Activated B cell treated with CpG ODN at 0.5 μM for 24 hours (primary cell): ENCODE results near the gene MET. TPM values are rescaled to one million over a fixed set of nuclear protein-coding genes. Genes with fewer than 3 reads are reported as not detected.

Experiments
- ATAC-seq: fragments of 200-7000 bp; cut with Tn5 transposase; one replicate; pipeline ENCODE4 v1.10.0; 2021; ENCODE audit warnings: low read depth, mild to moderate bottlenecking, moderate library complexity
- CTCF ChIA-PET: fragments of 350-600 bp; sonication (Branson Sonifier 250); formaldehyde crosslinking; loops from one replicate; lab custom pipeline; 2021; ENCODE audit warnings: antibody characterized with exemption; lab: Charles Lee
- POLR2A ChIA-PET: fragments of 350-600 bp; sonication (Branson Sonifier 250); formaldehyde crosslinking; loops from one replicate; lab custom pipeline; 2021; ENCODE audit warnings: antibody characterized with exemption; lab: Charles Lee
- DNase-seq: peaks from one replicate; pipeline ENCODE4 v3.0.0; 2022
- H3K27ac Mint-ChIP-seq: one replicate; pipeline ENCODE4 v1.8.0; 2020; ENCODE audit warnings: mixed read lengths
- H3K27me3 Mint-ChIP-seq: one replicate; pipeline ENCODE4 v1.8.0; 2021; ENCODE audit warnings: mixed read lengths
- H3K36me3 Mint-ChIP-seq: one replicate; pipeline ENCODE4 v1.8.0; 2021; ENCODE audit warnings: low read depth, mixed read lengths
- H3K4me1 Mint-ChIP-seq: one replicate; pipeline ENCODE4 v1.8.0; 2021; ENCODE audit warnings: mixed read lengths
- H3K4me3 Mint-ChIP-seq: one replicate; pipeline ENCODE4 v1.8.0; 2020; ENCODE audit warnings: mild to moderate bottlenecking, mixed read lengths
- H3K9me3 Mint-ChIP-seq: one replicate; pipeline ENCODE4 v1.8.0; 2020; ENCODE audit warnings: mixed read lengths
- intact Hi-C: fragments of 100-400 bp; cut with micrococcal nuclease; formaldehyde crosslinking; loops from one replicate; pipeline ENCODE4 v1.15.1; 2024
- total RNA-seq: library from RNA; stranded (reverse); gene quantifications from 2 replicates; pipeline ENCODE4 v1.2.3, GENCODE V29; 2022
- TF ChIP-seq, protein P1 (sequence below): fragments of 200-600 bp; IDR thresholded peaks from one replicate; pipeline ENCODE4 v1.8.0; 2022; ENCODE audit warnings: antibody characterized with exemption, mild to moderate bottlenecking

The MET gene
- total RNA-seq, 1 donor from 2014 or later: 1.1 TPM

DNA sequence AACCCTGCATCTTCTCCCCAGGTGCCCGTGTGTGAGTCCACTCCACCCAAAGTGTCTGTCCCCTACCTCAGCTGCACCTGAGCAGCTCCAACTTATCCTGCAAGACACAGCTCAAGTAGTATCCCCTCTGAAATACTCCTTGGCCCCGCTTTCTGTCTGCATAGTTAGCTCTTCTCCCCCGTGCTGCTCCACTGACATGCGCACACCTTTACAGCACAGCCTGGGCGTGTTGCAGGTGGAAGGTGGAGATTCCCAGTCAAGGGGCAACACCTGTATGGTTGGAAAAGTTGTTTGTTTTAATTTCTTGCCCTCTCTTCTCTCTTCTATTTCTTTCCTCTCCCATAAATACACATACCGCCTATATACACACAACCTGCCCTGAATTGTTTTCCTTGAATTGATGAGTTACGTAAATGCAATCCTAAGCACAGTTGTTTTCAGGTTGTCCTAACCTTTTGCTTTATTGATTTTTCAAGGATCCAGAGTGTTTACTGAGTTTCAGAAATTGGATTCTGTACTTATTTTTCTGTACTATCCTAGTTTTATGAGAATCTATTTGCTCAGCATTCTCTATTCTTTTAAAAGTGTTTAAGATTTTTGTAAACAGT lies 14.9 kb downstream of the MET start:
- no peak for DNase-seq
- Mint-ChIP-seq H3K4me1 (peaks cover 17% of the 10 kb centered on the region), H3K9me3 (peaks cover 3% of the 10 kb centered on the region), H3K27me3 (peaks cover 51% of the 10 kb centered on the region), H3K36me3 (no peaks in the 10 kb centered on the region), H3K4me3 (no peak overlapping the region), H3K27ac (no peak overlapping the region)
- intact Hi-C loops: no loop called here
- TF ChIP-seq, protein P1, sequence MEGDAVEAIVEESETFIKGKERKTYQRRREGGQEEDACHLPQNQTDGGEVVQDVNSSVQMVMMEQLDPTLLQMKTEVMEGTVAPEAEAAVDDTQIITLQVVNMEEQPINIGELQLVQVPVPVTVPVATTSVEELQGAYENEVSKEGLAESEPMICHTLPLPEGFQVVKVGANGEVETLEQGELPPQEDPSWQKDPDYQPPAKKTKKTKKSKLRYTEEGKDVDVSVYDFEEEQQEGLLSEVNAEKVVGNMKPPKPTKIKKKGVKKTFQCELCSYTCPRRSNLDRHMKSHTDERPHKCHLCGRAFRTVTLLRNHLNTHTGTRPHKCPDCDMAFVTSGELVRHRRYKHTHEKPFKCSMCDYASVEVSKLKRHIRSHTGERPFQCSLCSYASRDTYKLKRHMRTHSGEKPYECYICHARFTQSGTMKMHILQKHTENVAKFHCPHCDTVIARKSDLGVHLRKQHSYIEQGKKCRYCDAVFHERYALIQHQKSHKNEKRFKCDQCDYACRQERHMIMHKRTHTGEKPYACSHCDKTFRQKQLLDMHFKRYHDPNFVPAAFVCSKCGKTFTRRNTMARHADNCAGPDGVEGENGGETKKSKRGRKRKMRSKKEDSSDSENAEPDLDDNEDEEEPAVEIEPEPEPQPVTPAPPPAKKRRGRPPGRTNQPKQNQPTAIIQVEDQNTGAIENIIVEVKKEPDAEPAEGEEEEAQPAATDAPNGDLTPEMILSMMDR: no peak
- POLR2A ChIA-PET: no interaction called here
- CTCF ChIA-PET: no interaction called here
- ATAC-seq: no peak

- intact Hi-C loops: no loop called here
- TF ChIP-seq, protein P1: no peak
- Mint-ChIP-seq H3K4me3 (no peak overlapping the region), H3K36me3 (no peaks in the 10 kb centered on the region), H3K27me3 (peaks cover 46% of the 10 kb centered on the region), H3K9me3 (peaks cover 3% of the 10 kb centered on the region), H3K27ac (no peak overlapping the region), H3K4me1 (peaks cover 24% of the 10 kb centered on the region)
- CTCF ChIA-PET: no interaction called here
- ATAC-seq (no peak), DNase-seq (no peak)
- POLR2A ChIA-PET: no interaction called here
Observed at GRCh38 chr7:116687801-116688201, 15.8 kb downstream of the MET start.

- Mint-ChIP-seq H3K27ac (no peak overlapping the region), H3K4me3 (no peak overlapping the region), H3K36me3 (no peaks in the 10 kb centered on the region), H3K9me3 (no peaks in the 10 kb centered on the region), H3K27me3 (peaks cover 32% of the 10 kb centered on the region), H3K4me1 (peaks cover 21% of the 10 kb centered on the region)
- CTCF ChIA-PET: interaction anchor here (1.0 kb wide), 1 partner anchor 118 kb away, joined by 4 read pairs; no protein-coding TSS in a partner anchor
- POLR2A ChIA-PET: no interaction called here
- ATAC-seq (peak; percentile 21), DNase-seq (no peak)
- TF ChIP-seq, protein P1: no peak
- intact Hi-C loops: loop anchor here (1.0 to 5.0 kb wide), 2 partner anchors 9 to 97 kb away; no protein-coding TSS in a partner anchor
Observed at GRCh38 chr7:116689790-116690259, 17.8 kb downstream of the MET start.

- no peak overlapping the region for H3K4me3 Mint-ChIP-seq
- intact Hi-C loops: loop anchor here (5.0 kb wide), 1 partner anchor 96 kb away; no protein-coding TSS in a partner anchor
- DNase-seq: no peak
- H3K36me3 Mint-ChIP-seq: no peaks in the 10 kb centered on the region
- peaks cover 30% of the 10 kb centered on the region for H3K27me3 Mint-ChIP-seq
- no peak overlapping the region for H3K27ac Mint-ChIP-seq
- TF ChIP-seq, protein P1: no peak
- no peak for ATAC-seq
- peaks cover 21% of the 10 kb centered on the region for H3K4me1 Mint-ChIP-seq
- H3K9me3 Mint-ChIP-seq: no peaks in the 10 kb centered on the region
- ChIA-PET CTCF (no interaction called here), POLR2A (no interaction called here)
Observed at GRCh38 chr7:116691664-116692063, 19.7 kb downstream of the MET start.

GRCh38 chr7:116692401-116693308 lies 20.7 kb downstream of the MET start:
- Mint-ChIP-seq H3K9me3 (no peaks in the 10 kb centered on the region), H3K27ac (no peak overlapping the region), H3K27me3 (peaks cover 29% of the 10 kb centered on the region), H3K36me3 (no peaks in the 10 kb centered on the region), H3K4me1 (peaks cover 21% of the 10 kb centered on the region), H3K4me3 (peak overlapping the region; percentile 57)
- TF ChIP-seq, protein P1: no peak
- intact Hi-C loops: loop anchor here (1.0 to 5.0 kb wide), 2 partner anchors 8 to 95 kb away; no protein-coding TSS in a partner anchor
- POLR2A ChIA-PET: no interaction called here
- DNase-seq (no peak), ATAC-seq (peak; percentile 54)
- CTCF ChIA-PET: no interaction called here
